ENCODE results near the gene STK33.

STK33 gene

GRCh38 chr11:8617063-8617462 is 23.0 kb upstream of the STK33 start:
- Histone ChIP-seq H3K27me3 (replicated peaks) (no peaks in the 10 kb centered on the region), H3K36me3 (replicated peaks) (no peaks in the 10 kb centered on the region), H3K4me3 (ENCODE audit: low read depth, low read length) (no peak overlapping the region), H3K27ac (no peak overlapping the region)
- no peak for TF ChIP-seq CTCF (IDR thresholded peaks at IDR 0.05; ENCODE audit: low read depth, low read length, missing control alignments)
- in situ Hi-C loops (cut with HindIII; ENCODE audit: low pct_ligation_motif_present, low sequenced_read_pairs) = no loop called here
- DNase-seq = no peak

GRCh38 chr11:8615291-8616032 is 21.4 kb upstream of the STK33 start:
- Histone ChIP-seq H3K36me3 (replicated peaks) (no peaks in the 10 kb centered on the region), H3K4me3 (ENCODE audit: low read depth, low read length) (no peak overlapping the region), H3K27me3 (replicated peaks) (no peaks in the 10 kb centered on the region), H3K27ac (no peak overlapping the region)
- no peak for TF ChIP-seq CTCF (IDR thresholded peaks at IDR 0.05; ENCODE audit: low read depth, low read length, missing control alignments)
- no peak for DNase-seq
- in situ Hi-C loops (cut with HindIII; ENCODE audit: low pct_ligation_motif_present, low sequenced_read_pairs) = no loop called here

GRCh38 chr11:8614497-8614896 is 20.5 kb upstream of the STK33 start:
- no peaks in the 10 kb centered on the region for H3K36me3 ChIP-seq (replicated peaks)
- H3K27ac ChIP-seq = no peak overlapping the region
- TF ChIP-seq CTCF (IDR thresholded peaks at IDR 0.05; ENCODE audit: low read depth, low read length, missing control alignments) = no peak
- in situ Hi-C loops (cut with HindIII; ENCODE audit: low pct_ligation_motif_present, low sequenced_read_pairs) = no loop called here
- H3K27me3 ChIP-seq (replicated peaks) = no peaks in the 10 kb centered on the region
- no peak for DNase-seq
- no peak overlapping the region for H3K4me3 ChIP-seq (ENCODE audit: low read depth, low read length)

- Histone ChIP-seq H3K4me3 (ENCODE audit: low read depth, low read length) (no peak overlapping the region), H3K36me3 (replicated peaks) (no peaks in the 10 kb centered on the region), H3K27me3 (replicated peaks) (no peaks in the 10 kb centered on the region), H3K27ac (no peak overlapping the region)
- TF ChIP-seq CTCF (IDR thresholded peaks at IDR 0.05; ENCODE audit: low read depth, low read length, missing control alignments) = no peak
- in situ Hi-C loops (cut with HindIII; ENCODE audit: low pct_ligation_motif_present, low sequenced_read_pairs) = no loop called here
- no peak for DNase-seq
Observed at GRCh38 chr11:8613036-8613435, 19.0 kb upstream of the STK33 start.

- Histone ChIP-seq H3K27me3 (replicated peaks) (no peaks in the 10 kb centered on the region), H3K4me3 (ENCODE audit: low read depth, low read length) (no peak overlapping the region), H3K36me3 (replicated peaks) (no peaks in the 10 kb centered on the region), H3K27ac (no peak overlapping the region)
- no peak for TF ChIP-seq CTCF (IDR thresholded peaks at IDR 0.05; ENCODE audit: low read depth, low read length, missing control alignments)
- DNase-seq = no peak
- in situ Hi-C loops (cut with HindIII; ENCODE audit: low pct_ligation_motif_present, low sequenced_read_pairs) = no loop called here
Observed at GRCh38 chr11:8612522-8612921, 18.5 kb upstream of the STK33 start.

All from brain microvascular endothelial cell (primary cell).